ENCODE measurements around the gene PPP1R27.

- TF ChIP-seq CTCF (IDR thresholded peaks at IDR 0.05) (no peak), POLR2A (IDR thresholded peaks at IDR 0.05) (no peak)
Measured at GRCh38 chr17:81858170-81858966, 23.5 kb upstream of the PPP1R27 start.
